H9 (cell line): ENCODE results near the gene FMO5. TPM values are rescaled to one million over a fixed set of nuclear protein-coding genes. Genes with fewer than 3 reads are reported as not detected.

Experiments used
- DNase-seq: peaks from one replicate; pipeline ENCODE4 v3.0.0-alpha.2; 2017
- H2AFZ ChIP-seq: one replicate; pipeline ENCODE4 v1.6.1; 2013; ENCODE audit warnings: mild to moderate bottlenecking, low read length, control low read depth, moderate library complexity
- H2AK5ac ChIP-seq: 2 replicates; pipeline ENCODE4 v1.6.1; 2013; ENCODE audit warnings: low read length, control low read depth, mixed read lengths; ENCODE audit not compliant: insufficient read length
- H2BK120ac ChIP-seq: one replicate; pipeline ENCODE4 v1.6.1; 2013; ENCODE audit warnings: low read depth, mild to moderate bottlenecking, low read length, control low read depth, inconsistent platforms; ENCODE audit not compliant: poor library complexity, severe bottlenecking
- H2BK12ac ChIP-seq: 2 replicates; pipeline ENCODE4 v1.6.1; 2013; ENCODE audit warnings: low read length, control low read depth, mixed read lengths, low read depth; ENCODE audit not compliant: insufficient read length
- H2BK15ac ChIP-seq: 2 replicates; pipeline ENCODE4 v1.6.1; 2013; ENCODE audit warnings: low read depth, low read length, control low read depth
- H2BK20ac ChIP-seq: one replicate; pipeline ENCODE4 v1.6.1; 2013; ENCODE audit warnings: low read depth, mild to moderate bottlenecking, low read length, control low read depth, inconsistent platforms; ENCODE audit not compliant: poor library complexity, severe bottlenecking
- H2BK5ac ChIP-seq: 2 replicates; pipeline ENCODE4 v1.6.1; 2013; ENCODE audit warnings: low read length, control low read depth, mixed read lengths; ENCODE audit not compliant: insufficient read length
- H3K14ac ChIP-seq: 2 replicates; pipeline ENCODE4 v1.6.1; 2013; ENCODE audit warnings: low read length, control low read depth; ENCODE audit not compliant: insufficient read depth
- H3K18ac ChIP-seq: 2 replicates; pipeline ENCODE4 v1.6.1; 2013; ENCODE audit warnings: low read depth, mild to moderate bottlenecking, mixed read lengths, low read length, control low read depth; ENCODE audit not compliant: insufficient read length
- H3K23ac ChIP-seq: 2 replicates; pipeline ENCODE4 v1.6.1; 2013; ENCODE audit warnings: low read length, control low read depth, mixed read lengths, low read depth; ENCODE audit not compliant: insufficient read length
- H3K23me2 ChIP-seq: 2 replicates; pipeline ENCODE4 v1.6.1; 2013; ENCODE audit warnings: low read depth, mild to moderate bottlenecking, mixed read lengths, low read length, control low read depth; ENCODE audit not compliant: insufficient read length, poor library complexity, severe bottlenecking
- H3K27ac ChIP-seq: 2 replicates; pipeline ENCODE4 v1.5.1; 2013; ENCODE audit warnings: low read length, control low read depth, mixed read lengths, low read depth; ENCODE audit not compliant: insufficient read length
- H3K27me3 ChIP-seq: 2 replicates; pipeline ENCODE4 v1.6.1; 2013; ENCODE audit warnings: low read length, control low read depth, inconsistent platforms; ENCODE audit not compliant: insufficient read depth
- H3K4ac ChIP-seq: 2 replicates; pipeline ENCODE4 v1.6.1; 2013; ENCODE audit warnings: low read depth, mild to moderate bottlenecking, control low read depth, inconsistent platforms, low read length, moderate library complexity
- H3K4me1 ChIP-seq: 2 replicates; pipeline ENCODE4 v1.6.1; 2013; ENCODE audit warnings: low read length, control low read depth, inconsistent platforms; ENCODE audit not compliant: insufficient read depth
- H3K4me2 ChIP-seq: 2 replicates; pipeline ENCODE4 v1.6.1; 2013; ENCODE audit warnings: low read length, control low read depth, mixed read lengths; ENCODE audit not compliant: insufficient read length, insufficient read depth
- H3K56ac ChIP-seq: 2 replicates; pipeline ENCODE4 v1.6.1; 2013; ENCODE audit warnings: low read depth, mild to moderate bottlenecking, mixed read lengths, low read length, control low read depth; ENCODE audit not compliant: insufficient read length
- H3K79me1 ChIP-seq: 2 replicates; pipeline ENCODE4 v1.6.1; 2013; ENCODE audit warnings: low read depth, mild to moderate bottlenecking, moderate library complexity, low read length, control low read depth, inconsistent platforms; ENCODE audit not compliant: insufficient read depth, poor library complexity, severe bottlenecking
- H3K79me2 ChIP-seq: 2 replicates; pipeline ENCODE4 v1.6.1; 2013; ENCODE audit warnings: low read length, control low read depth, inconsistent platforms; ENCODE audit not compliant: insufficient read depth
- H3K9ac ChIP-seq: 2 replicates; pipeline ENCODE4 v1.6.1; 2013; ENCODE audit warnings: low read length, control low read depth, mixed read lengths; ENCODE audit not compliant: insufficient read length; ENCODE audit errors: extremely low read depth
- H3K9me3 ChIP-seq: one replicate; pipeline ENCODE4 v1.6.1; 2013; ENCODE audit warnings: low read depth, low read length, inconsistent platforms; ENCODE audit not compliant: control insufficient read depth
- H3T11ph ChIP-seq: one replicate; pipeline ENCODE4 v1.6.1; 2013; ENCODE audit warnings: mild to moderate bottlenecking, low read length, control low read depth, inconsistent platforms
- H4K20me1 ChIP-seq: one replicate; pipeline ENCODE4 v1.6.1; 2013; ENCODE audit not compliant: control insufficient read depth, insufficient read length, insufficient read depth
- H4K5ac ChIP-seq: 2 replicates; pipeline ENCODE4 v1.6.1; 2013; ENCODE audit warnings: low read depth, mild to moderate bottlenecking, mixed read lengths, low read length, control low read depth; ENCODE audit not compliant: insufficient read length
- H4K8ac ChIP-seq: replicated peaks from 2 replicates; pipeline ENCODE4 v1.6.1; 2013; ENCODE audit warnings: low read length, control low read depth, mixed read lengths, low read depth; ENCODE audit not compliant: insufficient read length
- H4K91ac ChIP-seq: 2 replicates; pipeline ENCODE4 v1.6.1; 2013; ENCODE audit warnings: low read depth, mild to moderate bottlenecking, moderate library complexity, mixed read lengths, low read length, control low read depth; ENCODE audit not compliant: insufficient read length
- H3K27ac Mint-ChIP-seq, 3 experiments: 2 replicates in 2 of 3; 3 replicates in 1 of 3; pipeline ENCODE4 v1.8.0; 2020 to 2021; ENCODE audit warnings: mixed read lengths in 3 of 3, mild to moderate bottlenecking in 1 of 3, moderate library complexity in 1 of 3
- H3K27me3 Mint-ChIP-seq: 2 replicates; pipeline ENCODE4 v1.8.0; 2021; ENCODE audit warnings: low read depth, mild to moderate bottlenecking, moderate library complexity, mixed read lengths
- H3K36me3 Mint-ChIP-seq, 3 experiments: 2 replicates in 2 of 3; 3 replicates in 1 of 3; pipeline ENCODE4 v1.8.0; 2020 to 2021; ENCODE audit warnings: low read depth in 3 of 3, mixed read lengths in 3 of 3; ENCODE audit not compliant: insufficient read depth in 1 of 3
- H3K4me1 Mint-ChIP-seq, 2 experiments: 2 replicates each; pipeline ENCODE4 v1.8.0; 2020; ENCODE audit warnings: mixed read lengths in 2 of 2
- H3K4me3 Mint-ChIP-seq, 2 experiments: 2 replicates in 1 of 2; 3 replicates in 1 of 2; pipeline ENCODE4 v1.8.0; 2020 to 2021; ENCODE audit warnings: mild to moderate bottlenecking in 2 of 2, mixed read lengths in 2 of 2, moderate library complexity in 1 of 2
- H3K9me3 Mint-ChIP-seq, 2 experiments: 2 replicates in 1 of 2; 3 replicates in 1 of 2; pipeline ENCODE4 v1.8.0; 2020; ENCODE audit warnings: mild to moderate bottlenecking in 2 of 2, mixed read lengths in 2 of 2, moderate library complexity in 1 of 2
- CTCF ChIP-seq: fragments of 200-600 bp; sonication (generic); conservative IDR thresholded peaks from 3 replicates; pipeline ENCODE4 v1.8.0; 2021; ENCODE audit warnings: antibody characterized with exemption, mild to moderate bottlenecking
- WGBS: extraction: QIAGEN DNeasy Blood & Tissue Kit; methylation state at CpG from one replicate; pipeline ENCODE4 v1.1.7; 2013; ENCODE audit warnings: missing lambda C conversion rate, low lambda C conversion rate, mixed read lengths; ENCODE audit not compliant: insufficient read length; ENCODE audit errors: extremely low coverage; 5-methylcytosine and 5-hydroxymethylcytosine counted together
- total RNA-seq: library from RNA; stranded (reverse); gene quantifications from 2 replicates; pipeline ENCODE4 v1.2.1, GENCODE V29; 2021

Gene FMO5
- total RNA-seq, 1 experiment from 2014 or later, result 0.61 TPM

DNA sequence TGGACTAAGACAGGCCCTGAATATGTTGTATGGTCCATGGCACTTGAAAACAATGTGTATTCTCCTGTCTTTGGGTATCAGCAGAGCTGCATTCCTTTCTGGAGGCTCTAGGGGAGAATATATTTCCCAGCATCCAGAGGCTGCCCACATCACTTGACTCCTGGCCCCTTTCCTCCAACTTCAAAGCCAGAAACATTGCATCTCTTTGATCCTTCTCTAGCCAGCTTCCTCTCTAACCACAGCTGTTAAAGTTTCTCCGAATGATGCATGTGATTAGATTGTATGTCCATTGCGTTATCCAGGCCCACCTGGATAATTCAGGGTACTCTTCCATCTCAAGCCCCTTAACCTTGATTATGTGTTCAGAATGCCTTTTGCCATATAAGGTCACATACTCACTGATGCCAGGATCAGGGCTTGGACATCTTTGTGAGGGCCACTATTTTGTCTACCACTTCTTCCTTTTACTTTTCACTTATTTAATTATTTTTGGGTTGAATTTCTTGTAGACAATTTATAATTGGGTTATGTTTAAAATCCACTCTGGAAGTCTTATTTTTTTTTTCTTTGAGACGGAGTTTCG lies 22.6 kb upstream of the FMO5 start:
- Histone ChIP-seq H3K4me1 (peaks cover 11% of the 10 kb centered on the region), H3K56ac (no peak overlapping the region), H2AFZ (no peak overlapping the region), H4K91ac (no peak overlapping the region), H3K14ac (no peak overlapping the region), H2BK20ac (no peak overlapping the region), H4K20me1 (peaks cover 3% of the 10 kb centered on the region), H3K23me2 (peaks cover 4% of the 10 kb centered on the region), H3K9ac (no peak overlapping the region), H4K8ac (no peak overlapping the region), H3K79me2 (peaks cover 30% of the 10 kb centered on the region; the same call in 1 of the 2 replicates), H3K9me3 (no peaks in the 10 kb centered on the region), H3K23ac (no peak overlapping the region), H3K4ac (no peak overlapping the region), H3K18ac (no peak overlapping the region), H3K27me3 (no peaks in the 10 kb centered on the region), H2AK5ac (no peak overlapping the region), H3K79me1 (peaks cover 4% of the 10 kb centered on the region), H3T11ph (no peak overlapping the region), H2BK12ac (no peak overlapping the region), H3K4me2 (no peak overlapping the region), H2BK15ac (no peak overlapping the region), H4K5ac (no peak overlapping the region), H2BK120ac (no peak overlapping the region), H2BK5ac (no peak overlapping the region), H3K27ac (no peak overlapping the region)
- Mint-ChIP-seq H3K4me1 (peaks cover 43 to 46% of the 10 kb centered on the region in 2 experiments), H3K4me3 (peak overlapping the region in 1 of 2 experiments; percentile 23; a peak in 1 of 5 replicates), H3K27ac (peak overlapping the region in 1 of 3 experiments; percentile 31; a peak in 1 of 7 replicates), H3K27me3 (no peaks in the 10 kb centered on the region), H3K36me3 (peaks cover 0 to 9% (median 4%) of the 10 kb centered on the region in 3 experiments; a peak in 4 of 7 replicates), H3K9me3 (no peaks in the 10 kb centered on the region)
- WGBS, result no CpG with 5 or more reads among the region's 4 CpGs
- no peak for TF ChIP-seq CTCF
- DNase-seq, result no peak
